IPS DF 4.7 (cell line): ENCODE results near the gene MYO10.
"Not testable (repeated sequence)": the region's sequence is repeated elsewhere in the genome, so short reads cannot be mapped to it uniquely, and the experiment has no call there.

ENCODE experiments used
- DNase-seq: peaks from one replicate; pipeline ENCODE4 v3.0.0-alpha.2; 2013; ENCODE audit warnings: low spot score; ENCODE audit errors: extremely low read depth

The MYO10 gene

DNA sequence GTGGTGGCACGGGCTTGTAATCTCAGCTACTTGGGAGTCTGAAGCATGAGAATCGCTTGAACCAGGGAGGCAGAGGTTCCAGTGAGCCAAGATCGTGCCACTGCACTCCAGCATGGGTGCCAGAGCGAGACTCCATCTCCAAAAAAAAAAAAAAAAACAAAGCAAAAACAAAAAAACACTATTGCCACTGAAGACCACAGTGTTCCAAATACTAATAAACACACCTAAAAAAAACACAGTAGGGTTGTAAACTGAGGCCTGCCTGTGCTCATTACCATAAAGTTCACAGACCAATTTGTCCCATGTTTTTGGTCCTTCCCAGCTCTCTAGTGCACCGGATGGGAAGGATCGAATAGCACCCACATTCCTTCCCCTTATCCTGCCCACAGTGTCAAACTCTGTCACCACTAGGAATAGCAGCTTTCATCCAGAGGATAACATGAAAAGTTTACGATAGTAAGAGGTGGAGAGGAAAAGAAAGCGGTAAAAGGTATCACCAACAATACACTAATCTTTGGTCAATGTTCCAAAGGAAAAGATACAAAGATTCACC lies 49.2 kb downstream of the MYO10 start:
- DNase-seq = no peak

GRCh38 chr5:16886366-16886736 lies 49.7 kb downstream of the MYO10 start:
- DNase-seq = no peak

GRCh38 chr5:16885635-16886365 lies 50.3 kb downstream of the MYO10 start:
- no peak for DNase-seq

- no peak for DNase-seq
Measured at GRCh38 chr5:16884595-16884994, 51.5 kb downstream of the MYO10 start.

DNA sequence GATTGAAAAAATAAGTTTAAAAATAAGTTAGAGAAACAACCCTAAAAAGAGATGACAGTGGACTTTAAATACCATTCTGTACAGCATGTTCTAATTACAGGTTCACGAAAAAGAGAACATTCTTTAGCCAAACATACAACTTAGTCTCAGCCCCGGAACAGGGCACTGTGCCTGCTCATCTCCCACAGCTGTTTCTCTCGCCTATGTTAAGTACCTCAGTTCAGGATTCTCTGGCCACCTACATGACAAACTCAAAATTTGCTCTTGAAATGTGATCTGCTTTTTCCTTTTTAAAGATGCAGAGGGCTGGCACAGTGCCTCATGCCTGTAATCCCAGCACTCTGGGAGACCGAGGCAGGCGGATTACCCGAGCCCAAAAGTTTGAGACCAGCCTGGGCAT lies 52.3 kb downstream of the MYO10 start:
- no peak for DNase-seq

DNA sequence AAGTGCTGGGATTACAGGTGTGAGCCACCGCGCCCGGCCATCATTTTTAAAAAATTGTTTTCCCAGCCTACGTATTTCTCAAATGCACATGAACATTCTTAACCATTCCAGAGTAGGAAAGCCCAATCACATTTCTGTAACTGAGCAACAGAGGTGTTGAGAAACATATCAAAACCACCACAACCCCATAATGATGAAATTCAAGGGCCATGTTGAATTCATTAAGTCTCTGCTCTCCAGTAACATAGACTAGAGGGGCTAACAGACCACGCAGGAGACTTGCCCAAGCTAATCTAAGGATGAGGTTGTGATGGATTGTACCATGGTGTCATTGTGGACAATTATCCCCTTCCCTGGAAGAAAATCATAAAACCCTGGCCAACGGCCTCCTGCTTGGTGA lies 52.9 kb downstream of the MYO10 start:
- DNase-seq = no peak

- DNase-seq = no peak
Measured at GRCh38 chr5:16881251-16881650, 54.8 kb downstream of the MYO10 start.

GRCh38 chr5:16880547-16880946 lies 55.5 kb downstream of the MYO10 start:
- no peak for DNase-seq

DNA sequence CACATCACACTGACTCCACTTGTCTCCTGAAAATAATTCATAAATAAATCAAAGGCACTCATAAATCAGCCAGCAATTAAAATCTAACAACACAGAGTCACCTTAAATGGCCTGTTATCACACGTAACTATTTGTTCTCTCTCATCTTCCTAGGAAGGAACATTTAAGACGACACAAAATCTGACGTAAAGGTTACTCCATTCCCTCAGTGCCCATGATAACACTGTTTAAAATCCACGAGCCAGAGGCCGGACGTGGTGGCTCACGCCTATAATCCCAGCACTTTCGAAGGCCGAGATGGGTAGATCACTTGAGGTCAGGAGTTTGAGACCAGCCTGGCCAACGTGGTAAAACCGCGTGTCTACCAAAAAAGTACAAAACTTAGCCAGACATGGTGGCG lies 56.4 kb downstream of the MYO10 start:
- DNase-seq = no peak

DNA sequence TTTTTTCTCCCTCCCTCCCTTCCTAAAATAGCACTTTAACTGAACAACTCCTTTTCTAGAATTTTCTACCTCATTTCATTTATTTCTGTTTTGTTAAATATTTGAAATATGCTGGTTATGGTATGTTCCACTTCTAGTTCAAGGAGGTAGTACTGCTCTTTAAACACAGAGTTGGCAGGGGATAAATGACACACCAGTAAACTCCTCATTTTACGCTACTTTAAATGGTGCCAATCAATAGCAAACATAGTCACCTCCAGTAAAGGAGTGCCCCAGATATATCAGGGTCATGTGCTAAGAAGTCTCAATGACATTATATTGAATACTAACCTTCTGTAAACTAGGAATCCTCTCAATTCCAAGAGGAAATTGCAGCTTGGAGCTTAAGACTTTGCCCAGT lies 56.9 kb downstream of the MYO10 start:
- DNase-seq = no peak

GRCh38 chr5:16877267-16877935 lies 58.7 kb downstream of the MYO10 start:
- no peak for DNase-seq

DNA sequence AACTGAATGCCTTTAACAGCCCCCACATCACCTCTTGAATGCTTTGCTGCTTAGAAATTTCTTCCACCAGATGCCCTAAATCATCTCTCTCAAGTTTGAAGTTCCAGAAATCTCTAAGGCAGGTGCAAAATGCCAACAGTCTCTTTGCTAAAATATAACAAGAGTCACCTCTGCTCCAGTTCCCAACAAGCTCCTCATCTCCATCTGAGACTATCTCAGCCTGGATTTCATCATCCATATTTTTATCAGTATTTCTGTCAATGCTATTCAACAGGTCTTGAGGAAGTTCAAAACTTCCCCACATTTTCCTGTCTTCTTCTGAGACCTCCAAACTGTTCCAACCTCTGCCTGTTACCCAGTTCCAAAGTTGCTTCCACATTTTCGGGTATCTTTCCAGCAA lies 61.7 kb downstream of the MYO10 start:
- DNase-seq = not testable (repeated sequence)

DNA sequence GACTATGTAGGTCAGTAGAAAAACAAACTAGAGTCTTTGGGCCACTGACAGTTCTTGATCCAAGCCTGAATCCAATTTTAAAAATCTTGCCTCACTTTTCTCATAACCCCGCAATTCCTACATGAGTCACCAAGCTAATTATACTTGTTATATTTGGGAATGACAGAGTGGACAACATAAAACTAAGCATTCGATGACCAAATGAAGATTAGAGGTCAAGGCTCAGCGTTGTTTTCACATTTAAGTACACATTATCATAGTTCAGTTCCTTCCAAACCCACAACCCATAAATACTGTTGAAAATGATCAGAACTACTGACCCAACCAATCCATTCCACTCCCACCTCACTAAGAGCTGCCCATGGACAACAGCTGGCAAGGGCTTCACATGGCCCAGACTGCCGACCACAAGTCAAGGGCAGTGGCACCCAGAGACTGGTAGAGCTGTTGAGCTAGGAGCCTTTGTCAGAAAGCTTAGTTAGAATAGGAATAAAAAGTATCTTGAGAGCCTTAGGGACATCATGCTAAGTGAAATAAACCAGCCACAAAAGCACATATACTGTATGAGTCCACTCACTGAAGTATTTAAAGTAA lies 64.2 kb downstream of the MYO10 start:
- DNase-seq = no peak

DNA sequence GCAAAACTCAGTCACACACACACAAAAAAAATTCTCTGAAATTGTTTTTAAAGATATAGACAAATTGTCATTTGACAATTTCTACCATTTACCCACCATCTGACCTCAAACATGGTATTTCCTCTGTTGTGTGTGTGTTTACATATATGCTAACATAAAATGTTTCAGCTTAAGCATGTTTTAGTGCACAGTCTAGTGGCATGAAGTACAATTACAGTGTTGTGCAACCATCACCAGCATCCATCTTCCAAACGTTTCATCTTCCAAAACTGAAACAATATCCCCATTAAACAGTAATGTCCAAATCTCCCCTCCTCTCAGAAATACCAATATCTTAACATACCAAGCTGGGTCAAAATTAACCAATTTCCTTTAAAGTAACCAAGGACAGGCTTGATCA lies 65.2 kb downstream of the MYO10 start:
- DNase-seq = no peak

- no peak for DNase-seq
Measured at GRCh38 chr5:16869821-16870796, 66.0 kb downstream of the MYO10 start.

GRCh38 chr5:16867577-16867953 lies 68.5 kb downstream of the MYO10 start:
- no peak for DNase-seq

DNA sequence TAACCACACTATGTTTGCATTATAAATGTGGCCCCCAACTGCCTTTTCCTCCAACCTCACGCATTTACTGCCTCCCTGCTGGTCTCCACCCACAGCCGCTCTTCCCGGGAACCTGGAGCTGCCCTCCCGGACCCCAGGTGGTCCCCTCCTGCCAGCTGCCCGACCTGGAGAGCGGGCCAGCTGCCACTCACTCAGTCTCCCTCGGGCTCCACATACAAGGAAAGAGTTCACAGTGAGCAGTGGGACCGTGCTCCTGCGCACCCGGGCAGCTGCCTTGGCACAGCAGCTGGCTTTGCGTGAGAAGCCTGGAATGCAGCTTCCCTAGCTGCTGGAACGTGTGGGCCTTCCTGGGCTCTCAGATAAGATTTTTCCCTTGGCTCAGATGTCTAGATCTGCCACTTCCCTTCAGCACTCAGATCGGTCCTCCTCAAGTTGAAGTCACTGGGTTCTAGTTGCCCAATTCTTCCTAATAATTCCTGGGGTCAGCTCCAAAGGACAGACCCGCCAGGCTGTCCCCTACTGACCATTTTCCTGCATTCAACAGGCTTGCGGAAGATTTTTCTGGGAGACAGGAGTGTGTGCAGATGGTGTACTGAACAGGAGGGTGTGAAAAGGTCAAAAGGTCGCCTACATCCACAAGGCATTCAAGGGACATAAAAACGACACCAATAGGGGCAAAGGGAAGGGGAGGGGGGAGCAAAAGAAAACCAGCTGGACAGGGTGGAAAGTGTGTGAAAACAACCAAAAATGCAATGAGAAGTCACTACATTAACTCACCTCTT lies 69.1 kb downstream of the MYO10 start:
- no peak for DNase-seq

DNA sequence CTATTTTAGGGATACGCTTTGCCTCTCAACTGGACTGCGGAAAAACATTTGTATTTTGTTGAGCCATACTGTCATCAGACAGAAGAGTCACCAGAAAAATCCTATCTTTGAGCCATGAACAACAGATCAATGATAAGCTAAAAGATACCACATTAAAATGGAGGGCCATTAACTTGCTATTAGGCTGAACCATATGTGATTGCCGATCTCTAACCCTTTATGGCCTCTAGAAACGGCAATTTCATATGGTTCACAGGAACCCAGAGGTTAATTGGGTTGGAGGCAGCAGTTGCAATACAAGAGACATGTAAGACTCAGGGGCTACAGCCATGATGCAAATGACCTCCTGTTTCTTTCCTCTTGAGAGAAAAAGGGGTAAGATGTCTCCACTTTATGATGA lies 69.8 kb downstream of the MYO10 start:
- DNase-seq = no peak

DNA sequence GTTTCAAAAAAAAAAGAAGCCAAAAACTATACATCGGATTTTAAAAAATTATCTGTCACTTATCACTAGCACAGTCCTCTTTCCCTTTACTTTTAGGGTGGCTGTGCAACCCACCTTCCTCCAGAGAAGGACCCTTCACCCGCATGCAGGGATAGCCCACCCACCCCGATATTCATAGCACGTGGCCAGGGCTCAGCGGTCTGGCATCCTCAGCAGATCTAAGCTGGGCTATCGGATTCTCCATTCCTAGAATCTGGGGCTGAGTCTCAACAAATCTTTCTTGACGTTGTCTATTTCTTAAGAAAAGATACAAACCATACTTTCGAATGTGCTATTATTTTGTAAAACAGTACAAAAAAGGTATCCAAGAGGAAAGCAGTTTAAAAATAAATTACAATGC lies 70.9 kb downstream of the MYO10 start:
- DNase-seq = no peak

- no peak for DNase-seq
Measured at GRCh38 chr5:16864631-16865131, 71.4 kb downstream of the MYO10 start.
